ENCODE measurements around the gene TFEB.

The TFEB gene

DNA sequence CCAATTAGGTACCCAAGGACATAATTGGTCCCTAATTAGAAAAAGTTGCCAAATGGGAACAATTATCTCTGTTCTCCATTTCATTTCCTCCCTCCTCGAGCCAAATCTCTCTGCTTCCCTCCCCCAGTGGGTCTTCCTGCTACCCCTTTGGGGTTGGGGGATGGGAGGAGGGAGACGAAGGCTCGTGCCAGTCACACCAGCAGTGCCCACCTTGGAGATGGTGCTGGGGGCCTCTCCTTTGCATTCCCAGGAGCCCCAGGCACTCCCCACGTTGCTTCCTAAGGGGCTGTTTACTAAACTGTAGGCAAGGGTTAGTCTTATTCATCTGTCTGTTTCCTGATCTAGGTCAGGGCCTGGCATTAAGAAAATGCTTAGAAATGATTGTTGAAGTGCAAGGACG, 64.0 kb downstream of the TFEB start:
- DNase-seq, result no peak

GRCh38 chr6:41670703-41671360, 64.6 kb downstream of the TFEB start:
- DNase-seq, result no peak

GRCh38 chr6:41668968-41669367, 66.4 kb downstream of the TFEB start:
- no peak for DNase-seq

GRCh38 chr6:41667195-41667594, 68.2 kb downstream of the TFEB start:
- DNase-seq, result no peak

- no peak for DNase-seq
These were observed 71.1 kb downstream of the TFEB start for GRCh38 chr6:41664271-41664670.

GRCh38 chr6:41663568-41663967, 71.8 kb downstream of the TFEB start:
- no peak for DNase-seq

- no peak for DNase-seq
These were observed 75.5 kb downstream of the TFEB start for GRCh38 chr6:41659935-41660334.

GRCh38 chr6:41658636-41659035, 76.8 kb downstream of the TFEB start:
- DNase-seq, result no peak

- DNase-seq, result no peak
These were observed 78.0 kb downstream of the TFEB start for GRCh38 chr6:41657131-41658094.

- DNase-seq, result no peak
These were observed 79.3 kb downstream of the TFEB start for GRCh38 chr6:41656002-41656691.

- no peak for DNase-seq
These were observed 79.8 kb downstream of the TFEB start for GRCh38 chr6:41655646-41656001.

GRCh38 chr6:41655176-41655575, 80.2 kb downstream of the TFEB start:
- DNase-seq, result no peak

DNA sequence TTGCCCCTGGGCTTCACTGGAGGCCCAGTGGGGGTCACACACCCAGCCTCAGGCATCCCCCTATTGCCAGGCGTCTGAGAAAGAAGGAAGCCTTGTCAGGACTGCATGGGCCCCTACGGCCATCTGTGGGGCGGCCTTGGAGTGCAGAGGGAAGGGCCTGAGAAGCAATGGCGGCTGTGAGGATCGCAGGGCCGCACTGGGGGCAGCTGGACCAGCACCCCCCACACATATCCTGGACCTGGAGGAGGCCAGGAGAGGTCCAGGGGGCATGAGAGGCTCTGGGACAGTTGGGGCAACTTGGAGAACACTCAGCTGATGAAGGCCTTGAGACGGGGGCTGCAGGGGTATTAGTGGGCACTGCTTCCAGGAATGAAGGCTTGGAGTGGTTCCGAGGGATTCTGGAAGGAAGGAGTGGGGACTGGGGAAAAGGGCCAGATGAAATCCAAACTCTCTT, 80.7 kb downstream of the TFEB start:
- DNase-seq, result no peak

- no peak for DNase-seq
These were observed 81.2 kb downstream of the TFEB start for GRCh38 chr6:41654151-41654697.

GRCh38 chr6:41653691-41654090, 81.7 kb downstream of the TFEB start:
- DNase-seq, result no peak

GRCh38 chr6:41652866-41653652, 82.3 kb downstream of the TFEB start:
- DNase-seq, result no peak

DNA sequence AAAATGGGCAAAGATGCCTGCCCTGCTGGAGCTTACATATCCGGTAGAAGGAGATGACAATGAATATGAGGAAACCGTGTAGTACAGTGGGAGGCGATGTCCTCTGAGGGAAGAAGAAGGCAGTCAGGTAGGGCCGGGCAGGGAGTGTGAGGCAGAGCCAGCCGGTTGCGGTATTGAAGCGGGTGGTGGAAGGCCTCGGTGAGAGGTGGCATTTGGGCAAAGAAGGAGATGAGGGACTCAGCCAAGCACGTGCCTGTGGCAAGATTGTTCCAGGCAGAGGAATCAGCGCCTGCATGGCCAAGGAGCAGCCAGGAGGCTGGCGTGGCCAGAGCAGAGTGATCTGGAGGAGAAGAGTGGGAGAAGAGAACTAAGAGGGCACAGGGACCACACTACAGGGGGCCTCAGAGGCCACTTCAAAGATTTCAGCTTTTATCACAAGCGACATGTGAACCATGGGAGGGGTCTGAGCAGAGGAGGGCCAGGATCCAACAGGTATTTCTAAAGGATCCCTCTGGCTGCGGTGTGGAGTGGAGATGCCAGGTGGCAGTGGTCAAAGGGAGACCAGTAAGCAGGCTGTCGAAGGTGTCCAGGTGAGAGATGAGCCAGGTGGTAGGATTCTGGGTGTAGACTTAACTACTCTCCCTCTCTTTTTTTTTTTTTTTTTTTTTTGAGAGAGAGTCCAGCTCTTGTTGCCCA, 83.3 kb downstream of the TFEB start:
- no peak for DNase-seq

GRCh38 chr6:41651246-41651961, 84.0 kb downstream of the TFEB start:
- DNase-seq, result no peak

GRCh38 chr6:41650120-41650519, 85.3 kb downstream of the TFEB start:
- no peak for DNase-seq

GRCh38 chr6:41649596-41649995, 85.8 kb downstream of the TFEB start:
- DNase-seq, result no peak

GRCh38 chr6:41648921-41649320, 86.5 kb downstream of the TFEB start:
- DNase-seq, result no peak
